Measurements from ENCODE around the gene E2F1. TPM values are rescaled to one million over a fixed set of nuclear protein-coding genes. Genes with fewer than 3 reads are reported as not detected.
A peak's percentile ranks its signal among the peaks of the same experiment; 100 is the strongest.

The E2F1 gene
- total RNA-seq, 4 donors from 2014 or later, result 2.1 to 32.2 (median 4.9) TPM

- H3K36me3 ChIP-seq, result peaks cover 0 to 15% (median 0%) of the 10 kb centered on the region in 3 donors
- no peaks in the 10 kb centered on the region for H3K9me3 ChIP-seq
- H3K27me3 ChIP-seq, result no peaks in the 10 kb centered on the region
- no peak for DNase-seq
- H3K4me1 ChIP-seq, result peaks cover 0 to 40% (median 10%) of the 10 kb centered on the region in 4 donors
- TF ChIP-seq POLR2A (IDR thresholded peaks at IDR 0.05) (no peak), CTCF (IDR thresholded peaks at IDR 0.05) (no peak)
- peak overlapping the region in 2 of 4 donors; percentile 90 to 93 for H3K27ac ChIP-seq
- H3K4me3 ChIP-seq, result no peak overlapping the region
Observed at GRCh38 chr20:33664762-33665144, 21.4 kb downstream of the E2F1 start.

GRCh38 chr20:33664085-33664761 lies 22.0 kb downstream of the E2F1 start:
- DNase-seq, result no peak
- H3K4me1 ChIP-seq, result peaks cover 0 to 40% (median 10%) of the 10 kb centered on the region in 4 donors

GRCh38 chr20:33663161-33664084 lies 22.8 kb downstream of the E2F1 start:
- Histone ChIP-seq H3K4me3 (peak overlapping the region; percentile 61 to 78 (median 72)), H3K27me3 (no peaks in the 10 kb centered on the region), H3K9me3 (no peaks in the 10 kb centered on the region), H3K36me3 (peaks cover 0 to 24% (median 0%) of the 10 kb centered on the region in 3 donors), H3K4me1 (peaks cover 0 to 38% (median 10%) of the 10 kb centered on the region in 4 donors), H3K27ac (peak overlapping the region; percentile 86 to 93 (median 91))
- DNase-seq, result peak; percentile 84 to 94 (median 91)
- peak in 2 of 6 experiments; percentile 8 to 25 for TF ChIP-seq CTCF (IDR thresholded peaks at IDR 0.05)
- TF ChIP-seq POLR2A (IDR thresholded peaks at IDR 0.05), result peak; percentile 78 to 80

More at GRCh38 chr20:33664085-33664761, 22.0 kb downstream of the E2F1 start:
- no peaks in the 10 kb centered on the region for H3K9me3 ChIP-seq
- H3K4me3 ChIP-seq, result peak overlapping the region; percentile 61 to 78 (median 72)
- peaks cover 0 to 20% (median 0%) of the 10 kb centered on the region in 3 donors for H3K36me3 ChIP-seq
- peak overlapping the region; percentile 86 to 93 (median 91) for H3K27ac ChIP-seq
- no peak for TF ChIP-seq CTCF (IDR thresholded peaks at IDR 0.05)
- TF ChIP-seq POLR2A (IDR thresholded peaks at IDR 0.05), result no peak
- no peaks in the 10 kb centered on the region for H3K27me3 ChIP-seq

GRCh38 chr20:33662172-33662571 lies 24.0 kb downstream of the E2F1 start, which contains the start of gene C20orf144:
Gene C20orf144 (plus strand): TSS chr20:33662327. CDS start chr20:33662346, 19 bp downstream.
- Histone ChIP-seq H3K4me3 (peak within 1 kb of the TSS; percentile 61 to 78 (median 72)), H3K27me3 (no peaks in the 10 kb centered on the region), H3K36me3 (peaks cover 0 to 36% (median 0%) of the 10 kb centered on the region in 3 donors), H3K4me1 (peaks cover 0 to 27% (median 8%) of the 10 kb centered on the region in 4 donors), H3K27ac (peak within 1 kb of the TSS; percentile 86 to 93 (median 91)), H3K9me3 (no peaks in the 10 kb centered on the region)
- TF ChIP-seq POLR2A (IDR thresholded peaks at IDR 0.05), result no peak
- TF ChIP-seq CTCF (IDR thresholded peaks at IDR 0.05), result no peak
- DNase-seq, result no peak

GRCh38 chr20:33660685-33661058 lies 25.5 kb downstream of the E2F1 start:
- Histone ChIP-seq H3K9me3 (no peaks in the 10 kb centered on the region), H3K4me1 (peaks cover 0 to 19% (median 4%) of the 10 kb centered on the region in 4 donors), H3K27ac (no peak overlapping the region), H3K27me3 (no peaks in the 10 kb centered on the region), H3K4me3 (no peak overlapping the region), H3K36me3 (peaks cover 0 to 43% (median 0%) of the 10 kb centered on the region in 3 donors)
- TF ChIP-seq POLR2A (IDR thresholded peaks at IDR 0.05), result no peak
- TF ChIP-seq CTCF (IDR thresholded peaks at IDR 0.05), result no peak
- DNase-seq, result no peak
